IPS-20b (cell line): ENCODE data around the gene HIC1.
"Not testable (repeated sequence)": the region's sequence is repeated elsewhere in the genome, so short reads cannot be mapped to it uniquely, and the experiment has no call there.

Experiments used
- H3K27ac ChIP-seq: one replicate; pipeline ENCODE4 v1.5.1; 2013; ENCODE audit warnings: low read length
- H3K27me3 ChIP-seq: 2 replicates; pipeline ENCODE4 v1.6.1; 2013; ENCODE audit warnings: mild to moderate bottlenecking, low read length, inconsistent platforms; ENCODE audit not compliant: insufficient read depth
- H3K36me3 ChIP-seq: 2 replicates; pipeline ENCODE4 v1.6.1; 2013; ENCODE audit warnings: low read depth, mild to moderate bottlenecking, inconsistent platforms, low read length, moderate library complexity; ENCODE audit not compliant: insufficient read depth
- H3K4me1 ChIP-seq: 2 replicates; pipeline ENCODE4 v1.6.1; 2013; ENCODE audit warnings: mild to moderate bottlenecking, control low read depth, inconsistent platforms, low read length, moderate library complexity; ENCODE audit not compliant: insufficient read depth
- H3K4me3 ChIP-seq: 2 replicates; pipeline ENCODE4 v1.5.1; 2013; ENCODE audit warnings: mild to moderate bottlenecking, low read length, inconsistent platforms
- H3K9ac ChIP-seq: 2 replicates; pipeline ENCODE4 v1.6.1; 2013; ENCODE audit warnings: low read depth, mild to moderate bottlenecking, inconsistent platforms, low read length, moderate library complexity
- H3K9me3 ChIP-seq: 2 replicates; pipeline ENCODE4 v1.6.1; 2013; ENCODE audit warnings: mild to moderate bottlenecking, low read depth, low read length, inconsistent platforms; ENCODE audit not compliant: insufficient read depth

The HIC1 gene, protein sequence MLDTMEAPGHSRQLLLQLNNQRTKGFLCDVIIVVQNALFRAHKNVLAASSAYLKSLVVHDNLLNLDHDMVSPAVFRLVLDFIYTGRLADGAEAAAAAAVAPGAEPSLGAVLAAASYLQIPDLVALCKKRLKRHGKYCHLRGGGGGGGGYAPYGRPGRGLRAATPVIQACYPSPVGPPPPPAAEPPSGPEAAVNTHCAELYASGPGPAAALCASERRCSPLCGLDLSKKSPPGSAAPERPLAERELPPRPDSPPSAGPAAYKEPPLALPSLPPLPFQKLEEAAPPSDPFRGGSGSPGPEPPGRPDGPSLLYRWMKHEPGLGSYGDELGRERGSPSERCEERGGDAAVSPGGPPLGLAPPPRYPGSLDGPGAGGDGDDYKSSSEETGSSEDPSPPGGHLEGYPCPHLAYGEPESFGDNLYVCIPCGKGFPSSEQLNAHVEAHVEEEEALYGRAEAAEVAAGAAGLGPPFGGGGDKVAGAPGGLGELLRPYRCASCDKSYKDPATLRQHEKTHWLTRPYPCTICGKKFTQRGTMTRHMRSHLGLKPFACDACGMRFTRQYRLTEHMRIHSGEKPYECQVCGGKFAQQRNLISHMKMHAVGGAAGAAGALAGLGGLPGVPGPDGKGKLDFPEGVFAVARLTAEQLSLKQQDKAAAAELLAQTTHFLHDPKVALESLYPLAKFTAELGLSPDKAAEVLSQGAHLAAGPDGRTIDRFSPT

DNA sequence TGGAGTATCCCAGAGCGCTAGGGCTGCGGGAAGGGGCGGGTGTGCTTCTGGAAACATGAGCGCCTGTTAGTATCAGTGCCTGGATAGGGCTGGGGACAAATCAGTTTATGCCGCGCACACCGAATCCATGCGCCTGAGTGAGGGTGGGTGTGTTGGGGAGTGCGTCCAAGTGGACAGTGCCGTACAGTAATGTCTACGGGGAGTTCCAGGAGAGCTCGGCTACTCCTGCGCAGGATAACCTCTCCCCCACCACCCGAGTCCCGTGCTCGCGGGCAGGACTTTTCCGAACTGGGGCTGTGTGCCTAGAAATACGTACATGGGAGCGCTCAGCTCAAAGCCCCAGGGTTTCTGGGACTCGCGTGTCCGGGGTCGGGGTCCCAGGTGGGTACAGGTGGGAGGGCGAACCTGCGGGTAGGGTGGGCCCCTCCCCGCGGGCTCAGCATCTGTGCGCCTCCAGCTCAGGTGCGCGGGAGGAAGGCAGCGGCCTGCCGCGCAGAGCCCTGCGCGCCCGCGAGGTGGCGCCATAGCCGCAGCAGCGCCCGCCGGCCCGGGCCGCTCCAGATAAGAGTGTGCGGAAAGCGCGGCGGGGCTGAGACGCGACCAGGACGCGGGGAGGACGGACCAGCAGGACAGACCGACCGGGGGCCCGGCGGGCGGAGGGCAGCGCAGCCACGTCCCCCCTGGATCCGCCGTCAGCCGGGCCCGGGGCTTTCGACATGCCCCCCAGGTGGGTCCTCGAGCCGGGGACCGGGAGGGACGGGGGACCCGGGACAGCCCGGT, at the start of gene HIC1:
Gene HIC1 (plus strand): TSS at position 592 of the 780 bp plus-strand sequence. CDS start 1,588 bp downstream, outside the sequence.
- Histone ChIP-seq H3K36me3 (no peaks in the 10 kb centered on the region), H3K9me3 (no peaks in the 10 kb centered on the region), H3K4me3 (peak within 1 kb of the TSS; percentile 50; the same call in 1 of the 2 replicates), H3K27me3 (peaks cover 87% of the 10 kb centered on the region), H3K9ac (no peak within 1 kb of the TSS), H3K27ac (no peak within 1 kb of the TSS), H3K4me1 (no peaks in the 10 kb centered on the region; the same call in 1 of the 2 replicates)

DNA sequence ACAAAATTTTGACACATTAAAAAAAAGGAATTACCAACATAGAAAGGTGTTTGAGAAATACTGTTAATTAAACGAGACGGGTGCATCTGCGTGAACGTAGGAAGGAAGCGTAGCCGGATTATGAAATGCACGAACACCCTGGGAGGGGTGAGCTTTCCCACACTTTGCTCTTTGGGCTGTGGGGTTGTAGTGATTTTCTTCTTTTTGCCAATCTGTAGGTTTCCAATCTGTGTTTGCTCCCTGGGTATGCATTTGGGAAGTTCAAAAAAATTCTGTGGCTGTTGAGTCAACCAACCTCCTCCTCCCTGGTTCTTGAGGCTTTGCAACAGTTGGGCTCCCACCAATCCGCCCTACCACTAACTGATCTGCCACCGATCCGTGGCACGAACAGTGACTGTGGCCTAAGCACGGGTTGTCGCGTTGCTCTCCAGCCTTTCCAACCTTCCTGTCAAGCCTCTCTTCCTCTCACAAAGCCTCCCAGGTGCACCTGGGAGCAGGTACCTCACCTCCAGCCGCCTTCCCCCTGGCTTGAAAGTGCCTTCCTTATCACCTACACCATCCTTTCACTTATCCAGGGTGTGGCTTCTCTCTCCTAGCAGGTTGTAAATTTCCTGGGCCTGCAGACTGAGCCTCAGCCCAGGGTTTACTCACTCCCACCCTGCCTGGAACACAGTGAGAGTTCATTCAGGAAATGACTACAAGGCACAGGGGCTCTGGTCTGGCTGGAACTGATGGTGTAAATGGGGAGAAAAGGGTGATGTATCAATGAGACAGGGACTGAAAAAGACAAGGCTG, 46.4 kb upstream of the HIC1 start:
- H3K27me3 ChIP-seq: peaks cover 19% of the 10 kb centered on the region
- H3K9ac ChIP-seq: no peak overlapping the region
- H3K4me1 ChIP-seq: peaks cover 12% of the 10 kb centered on the region
- H3K9me3 ChIP-seq: no peaks in the 10 kb centered on the region
- no peak overlapping the region for H3K4me3 ChIP-seq
- no peaks in the 10 kb centered on the region for H3K36me3 ChIP-seq
- no peak overlapping the region for H3K27ac ChIP-seq

DNA sequence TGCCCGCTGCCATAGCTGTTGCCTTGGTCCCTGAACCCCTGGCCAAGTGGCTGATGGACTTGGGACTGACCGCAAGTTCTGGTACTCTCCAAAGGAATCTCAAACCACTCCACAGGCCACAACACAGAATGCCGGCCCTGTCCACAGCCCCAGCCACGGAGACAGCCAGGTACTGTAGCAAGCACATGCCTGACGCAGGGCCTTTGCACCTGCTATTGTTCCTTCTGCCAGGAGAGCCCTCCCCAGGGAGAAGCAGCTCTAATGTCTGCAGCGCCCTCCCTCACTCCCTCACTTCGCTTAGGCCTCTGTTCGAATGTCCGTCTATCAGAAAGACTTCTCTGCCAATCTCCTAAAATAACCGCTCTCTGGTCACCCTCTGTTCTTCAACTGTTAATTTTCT, 45.2 kb upstream of the HIC1 start:
- Histone ChIP-seq H3K27me3 (peaks cover 19% of the 10 kb centered on the region), H3K9me3 (no peaks in the 10 kb centered on the region), H3K4me1 (peaks cover 12% of the 10 kb centered on the region), H3K36me3 (no peaks in the 10 kb centered on the region), H3K27ac (no peak overlapping the region), H3K9ac (no peak overlapping the region), H3K4me3 (no peak overlapping the region)

DNA sequence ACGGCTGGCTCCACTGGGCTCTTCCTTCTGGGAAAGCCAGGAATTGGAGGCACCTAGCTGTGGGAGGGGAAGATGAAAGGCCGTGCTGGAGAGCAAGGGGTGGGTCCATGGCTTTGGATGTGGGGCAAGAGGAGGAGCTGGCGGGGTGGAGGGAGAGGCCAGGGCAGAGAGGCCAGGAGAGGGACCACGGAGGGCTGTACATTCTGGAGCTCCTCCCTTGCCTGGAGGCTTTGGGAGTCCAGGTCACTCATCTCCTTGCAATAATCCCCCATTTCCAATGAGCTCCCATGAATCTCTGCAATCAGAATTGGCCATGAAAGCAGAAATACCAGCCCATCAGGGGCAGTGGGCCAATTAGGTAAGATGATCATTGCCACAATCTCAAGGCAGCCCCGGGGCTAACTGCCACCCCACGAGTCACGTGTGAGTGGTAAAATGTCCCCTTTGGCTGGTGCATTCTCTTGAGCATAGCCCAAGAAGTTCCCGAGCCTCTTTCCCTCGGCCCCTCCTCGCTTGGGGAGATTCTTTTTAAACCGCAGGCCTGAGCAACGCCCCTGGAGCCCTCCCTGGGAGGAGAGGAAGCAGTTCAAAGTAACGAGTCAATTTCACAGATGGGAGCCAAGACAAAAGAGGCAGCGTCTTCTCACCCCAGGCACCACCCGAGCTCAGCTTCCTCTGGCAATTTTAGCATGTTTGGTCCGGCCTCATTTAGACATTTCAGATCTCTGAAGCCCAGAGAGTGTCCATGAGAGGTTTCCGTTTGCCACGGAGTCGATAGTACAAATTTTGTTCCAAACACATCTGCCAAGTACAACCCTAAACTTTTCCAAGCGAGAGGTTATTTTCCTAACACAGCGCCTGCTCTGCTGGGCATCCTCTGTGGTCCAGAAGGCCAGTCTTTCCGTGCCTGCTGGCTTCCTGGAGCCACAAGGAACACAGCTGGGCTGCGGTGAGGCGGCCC, 43.2 kb upstream of the HIC1 start:
- Histone ChIP-seq H3K27me3 (peaks cover 19% of the 10 kb centered on the region), H3K4me1 (peaks cover 12% of the 10 kb centered on the region), H3K9me3 (no peaks in the 10 kb centered on the region), H3K27ac (no peak overlapping the region), H3K36me3 (no peaks in the 10 kb centered on the region), H3K9ac (no peak overlapping the region), H3K4me3 (0 out of 2 replicates have a peak overlapping the region, but pooled peaks have one; percentile 26)

DNA sequence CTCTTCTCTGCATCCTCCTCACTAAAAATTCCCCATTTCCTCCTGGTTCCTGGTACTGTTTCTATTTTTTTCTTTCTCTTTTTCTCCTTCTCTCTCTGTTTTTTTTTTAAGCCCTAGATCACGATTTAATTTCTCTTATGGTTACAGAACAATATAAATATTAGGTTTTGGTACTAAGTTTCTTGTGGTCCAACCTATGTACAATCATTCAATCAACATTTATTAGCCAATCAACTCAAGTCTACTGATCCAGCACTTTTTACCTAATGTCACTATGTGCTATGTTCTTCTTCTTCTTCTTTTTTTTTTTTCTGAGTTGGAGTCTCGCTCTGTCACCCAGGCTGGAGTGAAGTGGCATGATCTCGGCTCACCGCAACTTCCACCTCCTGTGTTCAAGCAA, 42.4 kb upstream of the HIC1 start:
- peaks cover 12% of the 10 kb centered on the region for H3K4me1 ChIP-seq
- H3K9me3 ChIP-seq: no peaks in the 10 kb centered on the region
- H3K36me3 ChIP-seq: no peaks in the 10 kb centered on the region
- H3K4me3 ChIP-seq: no peak overlapping the region
- H3K27ac ChIP-seq: no peak overlapping the region
- no peak overlapping the region for H3K9ac ChIP-seq
- peaks cover 25% of the 10 kb centered on the region for H3K27me3 ChIP-seq

DNA sequence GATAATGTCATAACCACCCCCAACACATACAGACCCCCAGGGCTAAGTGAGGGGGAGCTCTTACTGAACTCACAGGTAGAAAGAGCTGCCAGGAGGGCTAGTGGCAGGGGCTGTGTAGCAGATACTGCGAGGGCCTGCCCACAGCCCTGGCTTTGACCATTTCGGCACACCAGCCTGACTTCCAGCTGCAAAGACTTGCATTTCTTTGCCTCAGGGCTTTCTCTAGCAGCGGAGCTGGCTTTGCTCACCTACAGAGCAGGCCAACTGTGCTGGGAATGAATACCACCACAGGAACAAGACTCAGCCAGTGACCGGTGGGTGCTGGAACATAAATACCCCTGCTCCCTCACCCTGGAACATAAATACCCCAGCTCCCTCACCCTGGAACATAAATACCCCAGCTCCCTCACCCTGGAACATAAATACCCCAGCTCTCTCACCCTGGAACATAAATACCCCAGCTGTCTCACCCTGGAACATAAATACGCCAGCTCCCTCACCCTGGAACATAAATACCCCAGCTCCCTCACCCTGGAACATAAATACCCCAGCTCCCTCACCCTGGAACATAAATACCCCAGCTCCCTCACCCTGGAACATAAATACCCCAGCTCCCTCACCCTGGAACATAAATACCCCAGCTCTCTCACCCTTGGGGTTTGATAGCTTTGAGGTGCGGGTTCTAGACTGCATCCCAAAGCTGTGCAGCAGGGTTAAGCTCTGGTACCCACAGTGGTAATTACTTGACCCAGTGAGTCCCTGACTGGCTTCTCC, 41.5 kb upstream of the HIC1 start:
- H3K4me3 ChIP-seq, H3K9ac ChIP-seq, H3K9me3 ChIP-seq, H3K27ac ChIP-seq, H3K36me3 ChIP-seq: not testable (repeated sequence)
- H3K4me1 ChIP-seq: peaks cover 12% of the 10 kb centered on the region
- H3K27me3 ChIP-seq: peaks cover 34% of the 10 kb centered on the region

DNA sequence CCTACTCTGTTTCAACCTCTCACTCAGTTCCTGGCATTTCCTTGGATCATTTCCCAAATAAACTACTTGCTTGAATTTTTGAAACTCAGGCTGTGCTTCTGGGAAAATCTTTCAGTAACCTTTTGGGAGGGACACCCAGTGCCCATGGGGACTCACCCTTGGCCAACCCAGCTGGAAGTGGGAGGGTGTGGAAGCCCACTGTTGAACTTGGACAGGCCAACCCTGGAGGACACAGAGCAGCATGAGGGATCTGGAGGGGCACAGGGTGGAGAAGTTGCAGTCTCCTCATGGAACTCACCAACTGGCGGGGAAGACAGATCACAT, 40.9 kb upstream of the HIC1 start:
- Histone ChIP-seq H3K9me3 (no peaks in the 10 kb centered on the region), H3K4me3 (no peak overlapping the region), H3K27me3 (peaks cover 39% of the 10 kb centered on the region), H3K4me1 (peaks cover 12% of the 10 kb centered on the region), H3K27ac (no peak overlapping the region), H3K9ac (no peak overlapping the region), H3K36me3 (no peaks in the 10 kb centered on the region)

DNA sequence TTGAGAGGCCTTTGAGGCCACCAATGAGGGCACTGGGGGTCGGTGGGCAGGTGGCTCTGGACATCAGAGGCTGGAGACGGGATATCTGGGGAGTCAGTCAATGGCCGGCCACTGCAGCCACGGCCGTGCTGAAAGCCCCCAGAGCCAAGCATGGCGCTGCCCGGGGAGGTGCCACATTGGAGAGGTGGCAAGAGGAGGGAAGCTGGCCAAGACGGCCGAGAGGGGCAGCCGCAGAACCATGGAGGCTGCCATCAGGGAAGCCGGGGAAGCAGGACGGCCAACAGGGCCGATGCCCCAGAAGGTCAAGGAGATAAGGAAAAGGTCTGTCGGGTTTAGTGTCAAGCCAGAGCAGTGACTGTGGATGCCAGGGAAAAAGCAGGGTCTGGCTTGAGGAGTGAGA, 39.6 kb upstream of the HIC1 start:
- Histone ChIP-seq H3K4me3 (no peak overlapping the region), H3K36me3 (no peaks in the 10 kb centered on the region), H3K4me1 (peaks cover 12% of the 10 kb centered on the region), H3K27ac (no peak overlapping the region), H3K27me3 (peaks cover 53% of the 10 kb centered on the region), H3K9me3 (no peaks in the 10 kb centered on the region), H3K9ac (no peak overlapping the region)

DNA sequence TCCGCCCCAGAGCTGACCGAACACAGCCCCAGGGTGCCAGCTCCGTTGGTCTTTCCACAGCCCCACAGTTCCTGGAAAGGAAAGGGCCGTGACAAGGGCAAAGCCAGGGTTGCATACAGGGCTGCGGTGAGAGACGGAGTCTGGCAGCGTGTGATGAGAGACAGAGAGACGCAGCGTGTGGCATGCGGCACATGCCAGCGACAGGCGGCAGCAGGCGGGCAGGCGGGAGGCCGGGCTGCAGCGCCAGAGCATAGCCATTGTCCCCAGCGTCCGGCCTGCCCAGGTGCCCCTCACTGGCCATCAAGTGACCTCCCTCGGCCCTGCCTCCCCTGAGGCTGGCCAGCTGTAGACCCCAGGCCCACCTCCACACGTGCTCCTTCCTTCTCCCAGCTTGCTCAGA, 38.4 kb upstream of the HIC1 start:
- H3K4me3 ChIP-seq: no peak overlapping the region
- H3K27ac ChIP-seq: no peak overlapping the region
- peaks cover 8% of the 10 kb centered on the region for H3K4me1 ChIP-seq
- H3K36me3 ChIP-seq: no peaks in the 10 kb centered on the region
- H3K9ac ChIP-seq: no peak overlapping the region
- no peaks in the 10 kb centered on the region for H3K9me3 ChIP-seq
- H3K27me3 ChIP-seq: peaks cover 60% of the 10 kb centered on the region
